ENCODE results near the gene KMT2C. TPM values are rescaled to one million over a fixed set of nuclear protein-coding genes. Genes with fewer than 3 reads are reported as not detected.
"Not testable (repeated sequence)": the region's sequence is repeated elsewhere in the genome, so short reads cannot be mapped to it uniquely, and the experiment has no call there.

KMT2C gene
- total RNA-seq, 1 experiment from 2014 or later, result 35.1 TPM

- H3K36me3 ChIP-seq; H3K4me3 ChIP-seq; H3K27me3 ChIP-seq; H3K27ac ChIP-seq; DNase-seq; H3K4me1 ChIP-seq; H3K9me3 ChIP-seq (replicated peaks): not testable (repeated sequence)
Observed at GRCh38 chr7:152208766-152209165, 227.0 kb downstream of the KMT2C start.

DNA sequence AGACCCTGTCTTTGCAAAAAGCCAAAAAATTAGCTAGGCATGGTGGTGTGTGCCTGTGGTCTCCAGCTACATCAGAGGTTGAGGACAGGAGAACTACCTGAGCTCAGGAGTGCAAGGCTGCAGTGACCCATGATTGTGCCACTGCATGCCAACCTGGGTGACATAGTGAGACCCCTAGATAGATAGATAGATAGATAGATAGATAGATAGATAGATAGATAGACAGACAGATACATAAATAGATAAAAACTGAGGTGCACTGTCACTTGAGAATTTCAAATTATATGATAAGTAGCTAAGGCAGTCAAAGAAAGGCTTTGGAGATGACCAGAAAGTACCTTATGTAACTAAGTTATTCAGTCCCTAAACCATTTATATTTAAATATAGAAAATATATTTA lies 231.4 kb downstream of the KMT2C start:
- not testable (repeated sequence) for H3K27me3 ChIP-seq; H3K9me3 ChIP-seq (replicated peaks); DNase-seq; H3K4me1 ChIP-seq; H3K27ac ChIP-seq; H3K4me3 ChIP-seq
- peaks cover 14% of the 10 kb centered on the region for H3K36me3 ChIP-seq

DNA sequence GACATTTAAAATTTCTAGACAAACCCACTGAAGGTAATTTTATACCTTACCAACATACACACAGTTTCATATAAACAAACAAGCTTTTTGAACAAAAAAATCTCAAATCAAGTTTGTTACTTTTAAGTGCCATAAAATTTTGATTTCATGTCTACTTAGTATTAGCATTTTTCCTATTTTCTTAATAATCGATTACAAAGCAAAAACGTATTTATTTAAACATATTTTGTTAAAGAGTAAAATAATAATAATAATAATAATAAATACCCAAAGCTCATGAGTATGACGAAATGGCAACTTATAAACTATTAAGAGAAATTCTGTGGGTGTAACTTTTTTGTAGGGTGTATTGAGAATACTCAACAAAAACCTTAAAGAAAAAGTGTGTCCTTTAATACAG lies 232.7 kb downstream of the KMT2C start:
- H3K9me3 ChIP-seq (replicated peaks), result no peaks in the 10 kb centered on the region
- no peaks in the 10 kb centered on the region for H3K4me1 ChIP-seq
- no peak for DNase-seq
- H3K36me3 ChIP-seq, result peaks cover 22% of the 10 kb centered on the region
- H3K27me3 ChIP-seq, result no peaks in the 10 kb centered on the region
- H3K27ac ChIP-seq, result no peak overlapping the region
- no peak overlapping the region for H3K4me3 ChIP-seq

- no peak for DNase-seq
- no peak overlapping the region for H3K27ac ChIP-seq
- no peak overlapping the region for H3K4me3 ChIP-seq
- H3K4me1 ChIP-seq, result no peaks in the 10 kb centered on the region
- H3K27me3 ChIP-seq, result no peaks in the 10 kb centered on the region
- no peaks in the 10 kb centered on the region for H3K9me3 ChIP-seq (replicated peaks)
- H3K36me3 ChIP-seq, result peaks cover 32% of the 10 kb centered on the region
Observed at GRCh38 chr7:152202056-152202455, 233.7 kb downstream of the KMT2C start.

DNA sequence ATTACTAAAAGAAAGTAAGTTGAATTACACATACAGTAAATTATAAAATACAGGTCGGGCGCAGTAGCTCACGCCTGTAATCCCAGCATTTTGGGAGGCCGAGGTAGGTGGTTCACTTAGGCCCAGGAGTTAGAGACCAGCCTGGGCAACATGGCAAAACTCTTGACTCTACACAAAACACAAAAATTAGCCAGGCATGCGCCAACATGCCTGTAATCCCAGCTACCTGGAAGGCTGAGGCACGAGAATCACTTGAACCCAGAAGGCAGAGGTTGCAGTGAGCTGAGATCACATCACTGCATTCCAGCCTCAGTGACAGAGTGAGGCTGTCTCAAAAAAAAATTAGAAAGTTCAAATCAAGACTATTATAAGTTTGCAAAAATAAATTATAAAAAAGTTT lies 235.4 kb downstream of the KMT2C start:
- no peaks in the 10 kb centered on the region for H3K4me1 ChIP-seq
- no peaks in the 10 kb centered on the region for H3K27me3 ChIP-seq
- peaks cover 36% of the 10 kb centered on the region for H3K36me3 ChIP-seq
- H3K9me3 ChIP-seq (replicated peaks), result no peaks in the 10 kb centered on the region
- DNase-seq, result no peak
- no peak overlapping the region for H3K27ac ChIP-seq
- H3K4me3 ChIP-seq, result no peak overlapping the region

DNA sequence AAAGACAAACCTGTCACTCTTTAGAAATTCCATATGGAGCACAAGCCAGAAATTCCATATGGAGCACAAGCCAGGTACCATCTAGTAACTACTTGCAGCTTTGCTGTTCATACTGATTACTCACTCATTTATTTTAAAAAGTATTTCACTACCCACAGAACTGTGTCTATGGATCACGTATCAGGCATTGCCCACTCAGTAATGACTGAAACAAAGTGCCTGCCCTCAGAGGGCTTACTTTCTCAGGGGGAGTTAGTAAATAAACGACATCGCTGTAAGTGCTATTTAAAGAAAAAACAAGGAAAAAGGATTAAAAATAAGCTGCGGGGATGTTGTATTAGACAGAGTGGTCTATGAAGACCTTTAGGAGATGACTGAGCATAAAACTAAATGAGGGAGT lies 239.4 kb downstream of the KMT2C start:
- no peak overlapping the region for H3K27ac ChIP-seq
- no peak overlapping the region for H3K4me3 ChIP-seq
- no peak for DNase-seq
- H3K4me1 ChIP-seq, result no peaks in the 10 kb centered on the region
- no peaks in the 10 kb centered on the region for H3K27me3 ChIP-seq
- H3K9me3 ChIP-seq (replicated peaks), result no peaks in the 10 kb centered on the region
- peaks cover 53% of the 10 kb centered on the region for H3K36me3 ChIP-seq

GRCh38 chr7:152193880-152194279 lies 241.9 kb downstream of the KMT2C start:
- peaks cover 57% of the 10 kb centered on the region for H3K36me3 ChIP-seq
- no peak overlapping the region for H3K27ac ChIP-seq
- no peak for DNase-seq
- no peaks in the 10 kb centered on the region for H3K4me1 ChIP-seq
- no peaks in the 10 kb centered on the region for H3K9me3 ChIP-seq (replicated peaks)
- H3K4me3 ChIP-seq, result no peak overlapping the region
- no peaks in the 10 kb centered on the region for H3K27me3 ChIP-seq

- H3K36me3 ChIP-seq, result peaks cover 51% of the 10 kb centered on the region
- H3K27me3 ChIP-seq, result no peaks in the 10 kb centered on the region
- DNase-seq, result no peak
- no peak overlapping the region for H3K27ac ChIP-seq
- no peaks in the 10 kb centered on the region for H3K4me1 ChIP-seq
- no peak overlapping the region for H3K4me3 ChIP-seq
- H3K9me3 ChIP-seq (replicated peaks), result no peaks in the 10 kb centered on the region
Observed at GRCh38 chr7:152189061-152189460, 246.7 kb downstream of the KMT2C start.

GRCh38 chr7:152185558-152185957 lies 250.2 kb downstream of the KMT2C start:
- DNase-seq, result no peak
- Histone ChIP-seq H3K4me3 (no peak overlapping the region), H3K36me3 (peaks cover 55% of the 10 kb centered on the region), H3K27ac (no peak overlapping the region), H3K9me3 (replicated peaks) (no peaks in the 10 kb centered on the region), H3K4me1 (no peaks in the 10 kb centered on the region), H3K27me3 (no peaks in the 10 kb centered on the region)

DNA sequence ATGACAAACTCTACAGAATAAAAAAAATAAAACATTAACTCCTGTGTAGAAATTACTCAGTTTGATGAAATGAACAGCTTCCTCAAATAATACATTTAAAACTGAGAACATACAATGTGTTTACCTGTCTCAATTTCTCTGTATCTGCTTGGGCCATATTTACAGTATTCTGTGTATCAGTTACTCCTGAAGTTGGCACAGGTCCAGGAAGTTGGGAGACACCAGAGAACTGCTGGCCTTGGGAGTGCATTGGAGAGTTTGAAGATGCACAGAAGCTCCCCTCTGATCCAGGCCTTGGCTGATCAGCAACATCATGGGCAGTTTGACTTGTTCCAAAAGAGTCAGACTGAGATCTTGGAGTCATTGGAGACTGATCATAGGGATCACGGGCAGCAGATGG lies 255.2 kb downstream of the KMT2C start:
- peaks cover 71% of the 10 kb centered on the region for H3K36me3 ChIP-seq
- no peaks in the 10 kb centered on the region for H3K27me3 ChIP-seq
- no peak overlapping the region for H3K4me3 ChIP-seq
- no peaks in the 10 kb centered on the region for H3K9me3 ChIP-seq (replicated peaks)
- no peak overlapping the region for H3K27ac ChIP-seq
- peak; percentile 9 to 43 for DNase-seq
- H3K4me1 ChIP-seq, result no peaks in the 10 kb centered on the region

- Histone ChIP-seq H3K4me1 (no peaks in the 10 kb centered on the region), H3K27me3 (no peaks in the 10 kb centered on the region), H3K4me3 (no peak overlapping the region), H3K27ac (no peak overlapping the region), H3K9me3 (replicated peaks) (no peaks in the 10 kb centered on the region), H3K36me3 (peaks cover 71% of the 10 kb centered on the region)
- no peak for DNase-seq
Observed at GRCh38 chr7:152180048-152180447, 255.8 kb downstream of the KMT2C start.

GRCh38 chr7:152178405-152179058 lies 257.3 kb downstream of the KMT2C start:
- Histone ChIP-seq H3K4me1 (no peaks in the 10 kb centered on the region), H3K9me3 (replicated peaks) (no peaks in the 10 kb centered on the region; the same call in 1 of the 2 replicates), H3K27ac (no peak overlapping the region), H3K4me3 (no peak overlapping the region), H3K27me3 (no peaks in the 10 kb centered on the region), H3K36me3 (peaks cover 73% of the 10 kb centered on the region)
- DNase-seq, result no peak

DNA sequence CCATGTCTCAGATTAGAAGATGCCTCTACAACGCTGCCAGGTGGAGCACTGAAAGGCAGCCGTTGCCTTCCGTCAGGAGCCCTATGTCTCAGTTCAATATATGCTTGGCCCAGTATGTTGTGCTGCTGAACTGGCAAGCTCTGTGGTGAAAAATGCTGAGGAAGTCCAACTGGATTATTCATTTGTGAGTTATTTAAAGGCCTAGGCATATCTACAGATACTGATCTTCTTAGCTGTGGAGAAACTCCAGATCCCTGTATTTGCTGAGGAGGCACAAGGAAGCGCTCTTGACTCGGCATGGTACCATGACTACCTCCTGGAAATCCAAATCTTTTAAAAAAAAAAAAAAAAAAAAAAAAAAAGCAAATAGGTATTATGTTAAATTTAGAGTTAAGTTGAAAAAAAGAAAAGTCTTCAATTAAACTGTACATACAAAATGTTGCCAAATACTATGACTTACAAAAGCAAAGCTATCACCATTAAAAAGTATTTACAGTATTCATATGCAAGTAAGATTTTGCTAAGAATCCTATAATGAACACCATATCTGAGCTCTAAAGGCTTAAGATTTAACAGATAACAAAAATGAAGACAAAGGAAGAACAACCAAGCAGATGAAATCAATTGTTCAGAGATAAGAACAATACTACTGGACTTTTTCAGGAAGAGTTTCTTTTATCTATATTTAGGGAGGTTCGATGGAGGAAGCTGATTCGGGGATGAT lies 258.0 kb downstream of the KMT2C start:
- H3K27me3 ChIP-seq, result no peaks in the 10 kb centered on the region
- no peak for DNase-seq
- H3K4me3 ChIP-seq, result no peak overlapping the region
- peaks cover 72% of the 10 kb centered on the region for H3K36me3 ChIP-seq
- H3K9me3 ChIP-seq (replicated peaks), result no peaks in the 10 kb centered on the region; the same call in 1 of the 2 replicates
- no peak overlapping the region for H3K27ac ChIP-seq
- no peaks in the 10 kb centered on the region for H3K4me1 ChIP-seq

DNA sequence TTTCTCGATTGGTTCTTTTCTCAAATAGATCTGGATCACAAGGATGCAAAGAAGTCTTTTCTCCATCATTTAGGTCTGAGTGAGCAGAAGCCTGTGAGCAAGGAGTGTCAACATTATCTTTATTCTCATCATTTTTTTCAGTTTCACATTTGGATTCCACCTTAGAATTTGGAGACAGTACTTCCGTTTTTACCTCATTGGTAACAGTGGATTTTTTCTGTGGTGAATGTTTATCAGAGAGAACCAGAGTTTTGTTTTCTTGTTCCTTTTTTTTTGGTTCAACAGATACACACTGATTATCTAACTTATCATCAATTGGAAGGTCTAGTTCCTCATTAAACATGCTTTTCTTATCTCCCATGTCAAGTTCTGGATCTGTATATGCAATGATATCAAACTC lies 259.0 kb downstream of the KMT2C start:
- Histone ChIP-seq H3K36me3 (peaks cover 68% of the 10 kb centered on the region), H3K4me1 (no peaks in the 10 kb centered on the region), H3K4me3 (no peak overlapping the region), H3K27me3 (no peaks in the 10 kb centered on the region), H3K9me3 (replicated peaks) (no peaks in the 10 kb centered on the region; the same call in 1 of the 2 replicates), H3K27ac (no peak overlapping the region)
- no peak for DNase-seq

GRCh38 chr7:152173372-152174070 lies 262.3 kb downstream of the KMT2C start:
- peaks cover 49% of the 10 kb centered on the region for H3K36me3 ChIP-seq
- H3K9me3 ChIP-seq (replicated peaks), result no peaks in the 10 kb centered on the region; the same call in 1 of the 2 replicates
- H3K27me3 ChIP-seq, result no peaks in the 10 kb centered on the region
- no peaks in the 10 kb centered on the region for H3K4me1 ChIP-seq
- no peak for DNase-seq
- H3K27ac ChIP-seq, result no peak overlapping the region
- H3K4me3 ChIP-seq, result no peak overlapping the region
